K562 (cell line): Measurements from ENCODE around the gene XPOT. TPM values are rescaled to one million over a fixed set of nuclear protein-coding genes. Genes with fewer than 3 reads are reported as not detected.

ENCODE experiments used
- ARID3A ChIP-seq: IDR thresholded peaks from 2 replicates; pipeline ENCODE4 v1.6.1; 2012; ENCODE audit warnings: low read depth, low read length, improper control_type of control experiment, borderline replicate concordance
- ATF4 ChIP-seq: fragments of 450-650 bp; formaldehyde crosslinking; IDR thresholded peaks from 2 replicates; pipeline ENCODE4 v1.4.0; 2022; ENCODE audit warnings: mild to moderate bottlenecking, moderate library complexity
- CHD1 ChIP-seq: fragments of 200-600 bp; sonication (generic); IDR thresholded peaks from one replicate; pipeline ENCODE4 v1.6.1; 2012; ENCODE audit warnings: mild to moderate bottlenecking, moderate library complexity, low read length, inconsistent platforms
- DDX20 ChIP-seq: fragments of 450-650 bp; IDR thresholded peaks from 2 replicates; pipeline ENCODE4 v1.6.1; 2016; ENCODE audit warnings: missing genetic modification characterization, low read depth, mild to moderate bottlenecking, missing compliant biosample characterization, moderate library complexity
- GABPA ChIP-seq: fragments of 200-800 bp; sonication (Bioruptor generic); conservative IDR thresholded peaks from 2 replicates; pipeline ENCODE4 v1.6.1; 2016; ENCODE audit warnings: low read depth, missing genetic modification characterization, missing compliant biosample characterization
- GABPB2 ChIP-seq: fragments of 250-450 bp; sonication (Bioruptor Pico); conservative IDR thresholded peaks from 2 replicates; pipeline ENCODE4 v1.5.1; 2021; ENCODE audit warnings: mild to moderate bottlenecking
- MAX ChIP-seq: sonication (generic); formaldehyde crosslinking; IDR thresholded peaks from 2 replicates; pipeline ENCODE4 v1.9.0; 2022; ENCODE audit warnings: mild to moderate bottlenecking, missing genetic modification reagents
- MCM7 ChIP-seq, 2 experiments: fragments of 450-650 bp; IDR thresholded peaks; 2 replicates each; pipeline ENCODE4 v1.6.1; 2016 to 2018
- MEF2D ChIP-seq: conservative IDR thresholded peaks from 2 replicates; pipeline ENCODE4 v1.6.1; 2016; ENCODE audit warnings: low read depth, missing genetic modification characterization, missing compliant biosample characterization
- NFE2 ChIP-seq: IDR thresholded peaks from 2 replicates; pipeline ENCODE4 v1.6.1; 2014; ENCODE audit warnings: antibody characterized with exemption, low read depth
- NFYB ChIP-seq: IDR thresholded peaks from 2 replicates; pipeline ENCODE4 v1.6.1; 2011; ENCODE audit warnings: mild to moderate bottlenecking, moderate library complexity; ENCODE audit not compliant: insufficient read length; ENCODE audit errors: extremely low read depth
- NR2C1 ChIP-seq, 2 experiments: fragments of 450-650 bp; IDR thresholded peaks; 2 replicates each; pipeline ENCODE4 v1.6.1; 2017; ENCODE audit warnings: mild to moderate bottlenecking in 2 of 2, antibody characterized with exemption in 1 of 2, inconsistent platforms in 1 of 2, missing compliant biosample characterization in 1 of 2, missing genetic modification characterization in 1 of 2
- NR2C2 ChIP-seq, 2 experiments: fragments of 200-800 bp in 1 of 2; sonication (Bioruptor generic) in 1 of 2; sonication (generic) in 1 of 2; formaldehyde crosslinking in 1 of 2; IDR thresholded peaks; 2 replicates each; pipeline versions ENCODE4 v1.6.1 to v1.8.0; 2016 to 2022; ENCODE audit warnings: mild to moderate bottlenecking in 1 of 2, missing compliant biosample characterization in 1 of 2, missing genetic modification characterization in 1 of 2, missing genetic modification reagents in 1 of 2
- RHOXF2B ChIP-seq: fragments of 250-450 bp; sonication (Bioruptor Pico); conservative IDR thresholded peaks from 2 replicates; pipeline ENCODE4 v1.5.1; 2021
- SUPT5H ChIP-seq: fragments of 450-650 bp; IDR thresholded peaks from 2 replicates; pipeline ENCODE4 v1.6.1; 2016
- TEAD1 ChIP-seq, 2 experiments: fragments of 450-650 bp in 1 of 2; sonication (generic) in 1 of 2; formaldehyde crosslinking; IDR thresholded peaks; 2 replicates each; pipeline versions ENCODE4 v1.4.0 to v1.8.0; 2020 to 2022; ENCODE audit warnings: mild to moderate bottlenecking in 2 of 2, missing genetic modification reagents in 1 of 2
- ZBTB5 ChIP-seq: fragments of 450-650 bp; IDR thresholded peaks from 2 replicates; pipeline ENCODE4 v1.6.1; 2017; ENCODE audit warnings: antibody characterized with exemption
- ZNF184 ChIP-seq: sonication (generic); formaldehyde crosslinking; IDR thresholded peaks from 2 replicates; pipeline ENCODE4 v1.5.0; 2020; ENCODE audit warnings: missing genetic modification reagents
- ZNF224 ChIP-seq: sonication (generic); formaldehyde crosslinking; IDR thresholded peaks from 2 replicates; pipeline ENCODE4 v1.8.0; 2022; ENCODE audit warnings: mild to moderate bottlenecking, missing genetic modification reagents
- ZNF263 ChIP-seq: sonication (generic); formaldehyde crosslinking; IDR thresholded peaks from 2 replicates; pipeline ENCODE4 v1.8.0; 2022; ENCODE audit warnings: mild to moderate bottlenecking, missing genetic modification reagents, borderline replicate concordance
- ZNF639 ChIP-seq, 2 experiments: fragments of 200-800 bp in 1 of 2; sonication (Bioruptor generic) in 1 of 2; sonication (generic) in 1 of 2; formaldehyde crosslinking in 1 of 2; IDR thresholded peaks in 1 of 2; conservative IDR thresholded peaks in 1 of 2; 2 replicates each; pipeline versions ENCODE4 v1.5.0 to v1.6.1; 2016 to 2020; ENCODE audit warnings: missing compliant biosample characterization in 1 of 2, missing genetic modification characterization in 1 of 2, missing genetic modification reagents in 1 of 2
- polyA plus RNA-seq, 8 experiments: library from polyadenylated mRNA; depleted of rRNA in 4 of 8; stranded (reverse) in 5 of 8; unstranded in 3 of 8; fragments of >200 nt; fragmentation: Nextera tagmentation in 2 of 8; fragmentation: Illumina TruSeq in 1 of 8; extraction: Ambion mirVana in 2 of 8; extraction: Trizol in 1 of 8; gene quantifications; 2 replicates each; pipeline versions ENCODE4 v1.2.1 to v1.2.3, GENCODE V29; 2011 to 2014; ENCODE audit warnings: inconsistent platforms in 1 of 8, missing spikeins in 1 of 8
- total RNA-seq, 7 experiments: library from RNA; depleted of rRNA in 6 of 7; stranded (reverse); fragments of >200 nt in 6 of 7; fragmentation: Illumina TruSeq in 2 of 7; extraction: Trizol in 2 of 7; gene quantifications; 2 replicates each; pipeline versions ENCODE4 v1.2.1 to v1.2.3, GENCODE V29; 2011 to 2021; ENCODE audit warnings: low replicate concordance in 1 of 7

XPOT gene
- total and polyA plus RNA-seq, 9 of the 15 experiments (the other 6 are each of a cell fraction or from before 2014, with no cell fraction given): 26.2 to 192 (median 102) TPM

- TF ChIP-seq NR2C2 (CRISPR knock-in tag; IDR thresholded peaks at IDR 0.05): 0 out of 2 replicates have a peak, but pooled peaks have one; percentile 14
- TF ChIP-seq NR2C2 (tag; IDR thresholded peaks at IDR 0.05): no peak
- no peak for TF ChIP-seq ZNF184
- no peak for TF ChIP-seq MCM7 (IDR thresholded peaks at IDR 0.05)
- TF ChIP-seq NFE2: no peak; the same call in 1 of the 2 replicates
- no peak for TF ChIP-seq NR2C1 (IDR thresholded peaks at IDR 0.05)
- TF ChIP-seq NR2C1 (tag; IDR thresholded peaks at IDR 0.05): no peak
- TF ChIP-seq GABPB2 (CRISPR knock-in tag): no peak
- TF ChIP-seq ZNF224 (CRISPR knock-in tag): no peak
- TF ChIP-seq MAX (CRISPR knock-in tag): peak; percentile 58
- no peak for TF ChIP-seq MEF2D (tag)
- peak; percentile 94 for TF ChIP-seq GABPA (tag)
- TF ChIP-seq ZNF639 (CRISPR knock-in tag; conservative IDR thresholded peaks at IDR 0.05 in 1 of 2, IDR thresholded peaks at IDR 0.05 in 1 of 2): peak in 1 of 2 experiments; percentile 96; a peak in 2 of 4 replicates
- no peak for TF ChIP-seq NFYB
- TF ChIP-seq ATF4: no peak
- no peak for TF ChIP-seq ARID3A
- TF ChIP-seq SUPT5H: peak; percentile 76
- TF ChIP-seq TEAD1 (CRISPR knock-in tag; IDR thresholded peaks at IDR 0.05): peak in 1 of 2 experiments; percentile 64; a peak in 1 of 4 replicates
- no peak for TF ChIP-seq ZBTB5
- no peak for TF ChIP-seq CHD1
- no peak for TF ChIP-seq ZNF263 (CRISPR knock-in tag)
- TF ChIP-seq RHOXF2B: no peak
- no peak for TF ChIP-seq DDX20
These were observed at the start of gene XPOT (continued) for GRCh38 chr12:64403707-64404469.
